GM18507 (cell line): ENCODE data around the gene GAL3ST1.
"Not testable (repeated sequence)": the region's sequence is repeated elsewhere in the genome, so short reads cannot be mapped to it uniquely, and the experiment has no call there.

Experiments
- DNase-seq: peaks from one replicate; pipeline ENCODE4 v3.0.0; 2011; ENCODE audit warnings: low read depth; ENCODE audit not compliant: insufficient read length; ENCODE audit errors: extremely low spot score
- FAIRE-seq: peaks from 2 replicates; lab custom pipeline; 2011; peaks lifted over from hg19 to GRCh38; lab: Jason Lieb, UNC

The GAL3ST1 gene

GRCh38 chr22:30574095-30574981 is at the start of gene GAL3ST1:
TSS of gene GAL3ST1 (minus strand) at chr22:30574665. CDS start at chr22:30557392, 17,273 bp downstream.
- DNase-seq (no peak), FAIRE-seq (no peak)

GRCh38 chr22:30619909-30620308 is 45.4 kb upstream of the GAL3ST1 start:
- FAIRE-seq, DNase-seq: not testable (repeated sequence)

GRCh38 chr22:30617819-30618218 is 43.4 kb upstream of the GAL3ST1 start:
- FAIRE-seq = no peak
- DNase-seq = no peak

- no peak for FAIRE-seq
- no peak for DNase-seq
Observed at GRCh38 chr22:30615543-30615954, 41.1 kb upstream of the GAL3ST1 start.

- FAIRE-seq (no peak), DNase-seq (no peak)
Observed at GRCh38 chr22:30614879-30615278, 40.4 kb upstream of the GAL3ST1 start.

- FAIRE-seq = no peak
- no peak for DNase-seq
Observed at GRCh38 chr22:30614268-30614667, 39.8 kb upstream of the GAL3ST1 start.

- FAIRE-seq (no peak), DNase-seq (no peak)
Observed at GRCh38 chr22:30612789-30613188, 38.3 kb upstream of the GAL3ST1 start.

GRCh38 chr22:30611197-30611596 is 36.7 kb upstream of the GAL3ST1 start:
- no peak for DNase-seq
- FAIRE-seq = no peak

GRCh38 chr22:30610299-30610698 is 35.8 kb upstream of the GAL3ST1 start:
- FAIRE-seq (no peak), DNase-seq (no peak)

GRCh38 chr22:30609260-30610185 is 35.1 kb upstream of the GAL3ST1 start:
- peak; percentile 93 for FAIRE-seq
- peak; percentile 40 for DNase-seq

GRCh38 chr22:30607939-30608338 is 33.5 kb upstream of the GAL3ST1 start:
- no peak for FAIRE-seq

GRCh38 chr22:30607300-30607930 is 33.0 kb upstream of the GAL3ST1 start:
- DNase-seq (no peak), FAIRE-seq (no peak)

More at GRCh38 chr22:30607939-30608338, 33.5 kb upstream of the GAL3ST1 start:
- no peak for DNase-seq

GRCh38 chr22:30606455-30607299 is 32.2 kb upstream of the GAL3ST1 start, which contains the start of gene TCN2:
TSS of gene TCN2 (plus strand) at chr22:30607174. CDS start at chr22:30607332, 158 bp downstream.
- FAIRE-seq = peak; percentile 94
- peak; percentile 59 for DNase-seq

GRCh38 chr22:30605449-30606110 is 31.1 kb upstream of the GAL3ST1 start:
- DNase-seq (peak; percentile 42), FAIRE-seq (peak; percentile 83)

- FAIRE-seq = no peak
Observed at GRCh38 chr22:30604723-30605122, 30.3 kb upstream of the GAL3ST1 start.

GRCh38 chr22:30603801-30604200 is 29.3 kb upstream of the GAL3ST1 start:
- no peak for DNase-seq
- no peak for FAIRE-seq

More at GRCh38 chr22:30604723-30605122, 30.3 kb upstream of the GAL3ST1 start:
- DNase-seq = no peak

- DNase-seq (no peak), FAIRE-seq (peak; percentile 59)
Observed at GRCh38 chr22:30602049-30602448, 27.6 kb upstream of the GAL3ST1 start.

GRCh38 chr22:30601464-30601863 is 27.0 kb upstream of the GAL3ST1 start:
- FAIRE-seq (no peak), DNase-seq (no peak)
